ENCODE data around the gene RPS16. TPM values are rescaled to one million over a fixed set of nuclear protein-coding genes. Genes with fewer than 3 reads are reported as not detected.

RPS16 gene
- total RNA-seq, 1 donor from 2014 or later: 117 TPM

DNA sequence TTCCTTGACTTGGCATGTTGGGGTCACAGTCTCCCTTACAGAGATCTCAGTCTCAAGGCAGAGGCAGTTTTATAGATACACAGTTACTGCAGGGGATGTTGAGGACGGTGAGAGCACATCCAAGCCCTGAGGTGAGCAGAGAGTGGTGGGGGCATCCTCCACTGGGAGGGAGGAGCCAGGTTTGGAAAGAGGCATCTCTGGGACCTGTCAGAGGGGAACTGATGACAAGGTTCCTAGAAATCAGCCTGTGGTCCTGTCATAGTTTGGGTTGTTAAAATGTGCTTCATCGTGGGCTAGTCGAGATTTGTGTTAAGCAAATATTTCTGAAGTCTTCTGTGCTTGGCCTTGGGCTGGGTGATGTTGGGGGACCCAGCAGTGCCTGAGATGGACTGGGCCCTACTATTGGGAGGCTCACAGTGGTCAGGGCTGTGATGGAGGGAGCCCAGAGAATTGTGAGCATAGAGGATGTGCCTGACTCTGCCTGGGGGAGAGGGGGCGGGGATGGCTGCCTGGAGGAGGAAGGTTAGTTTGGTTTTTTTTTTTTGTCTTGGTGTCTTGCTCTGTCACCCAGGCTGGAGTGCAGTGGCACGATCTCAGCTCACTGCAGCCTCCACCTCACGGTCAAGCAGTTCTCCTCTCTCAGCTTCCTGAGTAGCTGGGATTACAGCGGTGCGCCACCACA, 13.5 kb upstream of the RPS16 start:
- no peak for DNase-seq (ENCODE audit: low read depth in 2 of 2)

DNA sequence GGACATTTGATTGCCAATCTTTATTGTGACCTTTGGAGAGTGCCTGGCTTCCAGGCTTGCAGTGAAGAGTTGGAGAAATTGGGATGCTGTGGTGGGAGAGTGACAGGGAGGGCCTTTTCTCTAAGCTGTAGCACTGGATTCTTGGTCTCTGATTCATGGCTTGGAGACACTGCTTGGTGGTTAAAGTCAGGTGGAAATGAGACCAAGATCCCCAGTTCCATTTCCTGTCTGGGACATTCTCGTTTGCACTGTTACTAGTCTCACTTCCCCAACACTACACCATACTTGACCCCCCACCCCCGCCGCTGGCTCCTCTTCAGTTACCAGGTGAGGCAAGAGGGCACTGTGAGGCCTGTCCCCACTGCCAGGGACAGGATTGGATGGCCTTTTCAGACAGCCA, 12.5 kb upstream of the RPS16 start:
- no peak for DNase-seq (ENCODE audit: low read depth in 2 of 2)

DNA sequence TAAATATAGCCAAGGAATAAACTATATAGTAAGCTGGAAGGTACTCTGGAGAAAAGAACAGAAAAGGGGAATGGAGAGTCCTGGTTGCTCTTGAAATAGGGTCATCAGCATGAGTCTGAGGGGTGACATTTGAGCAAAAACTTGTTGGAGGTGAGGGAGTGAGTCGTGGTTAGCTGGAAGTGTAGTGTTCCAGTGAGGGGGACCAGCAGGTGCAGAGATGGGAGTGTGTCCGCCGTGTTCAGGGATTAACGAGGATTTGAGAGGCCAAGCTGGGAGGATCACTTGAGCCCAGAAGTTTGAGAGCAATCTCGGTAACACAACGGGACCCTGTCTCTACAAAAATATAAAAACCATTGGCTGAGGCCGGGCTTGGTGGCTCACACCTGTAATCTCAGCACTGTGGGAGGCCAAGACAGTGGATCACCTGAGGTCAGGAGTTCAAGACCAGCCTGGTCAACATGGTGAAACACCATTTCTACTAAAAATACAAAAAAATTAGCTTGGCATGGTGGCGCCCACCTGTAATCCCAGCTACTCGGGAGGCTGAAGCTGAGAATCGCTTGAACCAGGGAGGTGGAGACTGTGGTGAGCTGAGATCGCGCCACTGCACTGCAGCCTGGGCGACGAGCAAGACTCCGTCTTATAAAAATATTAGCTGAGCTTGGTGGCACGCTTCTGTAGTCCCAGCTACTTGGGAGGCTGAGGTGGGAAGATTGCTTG, 10.8 kb upstream of the RPS16 start:
- DNase-seq (ENCODE audit: low read depth in 2 of 2): no peak

DNA sequence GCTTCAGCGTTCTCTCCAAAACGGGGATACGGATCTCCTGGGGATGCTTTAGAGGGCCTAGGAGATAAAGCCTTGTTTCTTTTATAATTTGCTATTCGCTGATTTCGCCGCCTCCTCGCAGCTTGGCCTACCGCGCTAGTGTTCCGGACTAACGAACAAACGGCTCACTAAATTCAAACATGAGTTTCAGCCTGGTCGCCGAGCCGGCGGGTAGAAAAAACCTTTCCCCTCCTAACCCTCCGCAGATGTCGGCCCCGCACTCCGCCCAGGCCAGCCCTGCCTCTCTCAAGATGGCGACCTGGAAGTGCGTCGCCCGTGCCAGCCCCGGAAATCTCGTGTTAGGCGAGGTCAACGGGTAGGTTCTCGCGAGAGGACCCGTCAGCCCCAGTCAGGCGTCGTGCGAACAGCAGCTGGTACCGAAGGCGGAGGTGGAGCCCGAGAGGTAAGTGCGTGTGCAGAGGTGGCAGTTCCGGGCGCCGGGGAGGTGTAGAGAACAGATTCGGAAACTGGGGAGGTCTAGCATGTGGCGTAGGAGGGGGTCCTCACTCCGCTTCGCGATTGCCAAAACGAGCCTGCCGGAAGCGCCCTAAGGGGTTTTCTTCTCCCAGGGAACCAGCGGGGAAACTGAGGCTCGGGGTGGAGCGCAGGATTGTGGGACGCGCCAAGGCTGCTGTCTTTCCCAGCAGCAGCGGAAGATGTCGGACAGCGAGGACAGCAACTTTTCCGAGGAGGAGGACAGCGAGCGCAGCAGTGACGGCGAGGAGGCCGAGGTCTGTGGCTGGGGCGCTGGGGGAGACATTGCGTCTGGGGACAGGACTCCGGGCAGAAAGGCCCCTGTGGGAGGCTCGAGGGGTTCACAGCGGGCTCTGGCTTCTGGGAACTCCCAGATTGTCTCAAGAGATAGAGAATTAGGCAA, 9.7 kb upstream of the RPS16 start, which contains the start of gene SUPT5H:
SUPT5H (plus strand) TSS at position 387 of the 916 bp plus-strand sequence; CDS start at position 696, 309 bp downstream.
- DNase-seq (ENCODE audit: low read depth in 2 of 2): peak; percentile 96 to 99

DNA sequence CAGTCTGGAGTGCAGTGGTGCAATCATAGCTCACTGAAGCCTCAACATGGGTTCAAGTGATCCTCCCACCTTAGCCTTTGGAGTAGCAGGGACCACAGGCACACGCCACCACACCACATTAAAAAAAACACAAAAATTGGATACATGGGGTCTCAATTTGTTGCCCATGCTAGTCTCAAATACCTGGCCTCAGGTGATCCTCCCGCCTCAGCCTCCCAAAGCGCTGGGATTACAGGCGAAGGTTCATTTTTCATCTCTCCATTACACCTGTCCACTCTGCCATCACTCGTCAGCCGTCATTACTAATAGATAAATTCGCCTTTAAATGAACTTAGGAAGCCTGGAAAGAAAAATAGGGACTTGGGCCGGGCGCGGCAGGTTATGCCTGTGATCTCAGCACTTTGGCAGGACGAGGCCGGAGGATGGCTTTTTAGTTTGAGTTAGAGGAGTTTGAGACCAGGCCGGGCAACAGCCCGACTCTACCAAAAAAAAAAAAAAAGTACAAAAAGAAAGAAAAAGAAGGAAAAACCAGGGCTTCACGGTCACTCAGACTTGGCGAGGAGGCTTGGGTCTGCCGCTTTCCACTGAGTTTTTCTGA, 8.9 kb upstream of the RPS16 start:
- DNase-seq (ENCODE audit: low read depth in 2 of 2): peak in 1 of 2 donors; percentile 25

DNA sequence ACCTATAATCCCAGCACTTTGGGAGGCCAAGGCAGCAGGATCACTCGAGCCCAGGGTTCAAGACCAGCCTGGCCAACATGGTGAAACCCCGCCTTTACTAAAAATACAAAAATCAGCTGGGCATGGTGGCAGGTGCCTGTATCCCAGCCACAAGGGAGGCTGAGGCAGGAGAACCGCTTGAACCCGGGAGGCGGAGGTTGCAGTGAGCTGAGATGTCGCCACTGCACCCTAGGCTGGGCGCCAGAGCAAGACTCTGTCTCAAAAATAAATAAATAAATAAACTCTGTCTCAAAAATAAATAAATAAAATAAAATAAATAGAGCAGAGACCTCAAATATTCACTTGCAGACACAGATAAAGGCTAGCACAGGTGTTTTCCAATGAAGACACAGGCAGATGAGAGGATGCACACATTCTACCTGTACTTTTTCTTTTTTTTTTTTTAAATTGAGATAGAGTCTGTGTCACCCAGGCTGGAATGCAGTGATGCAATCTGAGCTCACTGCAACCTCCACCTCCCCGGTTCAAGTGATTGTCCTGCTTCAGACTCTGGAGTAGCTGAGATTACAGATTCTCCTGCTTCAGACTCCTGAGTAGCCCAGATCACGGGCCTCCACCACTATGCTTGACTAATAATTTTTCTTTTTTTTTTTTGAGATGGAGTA, 2.7 kb upstream of the RPS16 start:
- DNase-seq (ENCODE audit: low read depth in 2 of 2): no peak

DNA sequence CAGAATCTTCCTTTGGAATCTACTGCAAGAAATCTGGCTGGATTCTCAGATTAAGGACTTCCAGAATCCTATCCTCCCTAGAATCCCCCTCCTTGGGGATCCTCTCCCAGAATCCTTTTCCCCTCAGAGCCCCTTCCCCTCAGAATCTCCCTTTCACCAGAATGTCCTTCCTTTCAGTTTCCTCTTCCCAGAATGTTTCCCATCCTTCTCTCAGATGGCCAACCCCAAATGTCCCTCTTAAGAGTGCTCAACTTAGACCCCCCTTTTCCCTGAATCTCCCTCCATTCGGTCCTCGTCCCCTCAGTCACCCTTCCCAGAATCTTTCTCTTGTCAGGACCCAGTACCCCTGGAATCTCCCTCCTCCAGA, 584 bp upstream of the RPS16 start:
- DNase-seq (ENCODE audit: low read depth in 2 of 2): no peak

DNA sequence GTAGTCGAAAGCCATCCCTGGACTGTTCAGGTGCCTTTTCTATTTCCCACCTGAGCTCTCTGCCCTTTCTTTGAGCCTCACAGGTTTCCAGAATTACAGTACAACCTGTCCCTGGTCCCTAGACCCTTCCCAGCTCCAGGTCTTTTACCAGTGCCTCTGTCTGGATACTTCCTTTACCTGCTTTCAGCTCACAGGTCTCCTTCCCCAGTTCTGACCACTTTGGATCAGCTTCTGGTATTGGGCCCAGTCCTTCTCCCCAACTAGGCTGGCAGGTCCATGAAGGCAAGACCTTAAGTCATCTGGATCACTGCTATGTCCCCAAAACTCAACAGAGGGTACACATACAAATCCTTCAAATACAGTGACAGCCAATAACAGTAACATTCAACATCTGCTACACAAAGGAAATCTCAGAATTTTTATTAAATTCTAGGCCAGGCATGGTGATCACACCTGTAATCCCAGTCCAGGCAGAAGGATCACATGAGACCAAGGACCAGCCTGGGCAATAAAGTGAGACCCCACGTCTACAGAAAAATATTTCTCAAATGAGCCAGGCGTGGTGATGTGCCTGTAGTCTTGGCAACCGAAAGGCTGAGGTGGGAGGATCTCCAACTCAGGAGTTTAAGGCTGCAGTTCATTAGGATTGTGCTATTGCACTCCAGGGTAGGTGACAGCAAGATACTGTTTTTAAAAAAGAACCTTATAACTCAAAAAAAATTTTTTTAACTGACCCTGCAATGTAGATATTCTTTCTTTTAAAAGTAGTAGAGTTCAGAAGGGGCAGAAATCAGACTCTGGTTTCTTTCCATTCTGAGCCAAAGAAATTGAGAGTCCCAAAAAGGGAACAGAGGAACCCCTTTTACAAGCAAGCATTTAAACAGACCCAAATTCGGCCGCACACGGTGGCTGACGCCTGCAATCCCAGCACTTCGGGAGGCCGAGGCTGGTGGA, 1.3 kb downstream of the RPS16 start:
- no peak for DNase-seq (ENCODE audit: low read depth in 2 of 2)

DNA sequence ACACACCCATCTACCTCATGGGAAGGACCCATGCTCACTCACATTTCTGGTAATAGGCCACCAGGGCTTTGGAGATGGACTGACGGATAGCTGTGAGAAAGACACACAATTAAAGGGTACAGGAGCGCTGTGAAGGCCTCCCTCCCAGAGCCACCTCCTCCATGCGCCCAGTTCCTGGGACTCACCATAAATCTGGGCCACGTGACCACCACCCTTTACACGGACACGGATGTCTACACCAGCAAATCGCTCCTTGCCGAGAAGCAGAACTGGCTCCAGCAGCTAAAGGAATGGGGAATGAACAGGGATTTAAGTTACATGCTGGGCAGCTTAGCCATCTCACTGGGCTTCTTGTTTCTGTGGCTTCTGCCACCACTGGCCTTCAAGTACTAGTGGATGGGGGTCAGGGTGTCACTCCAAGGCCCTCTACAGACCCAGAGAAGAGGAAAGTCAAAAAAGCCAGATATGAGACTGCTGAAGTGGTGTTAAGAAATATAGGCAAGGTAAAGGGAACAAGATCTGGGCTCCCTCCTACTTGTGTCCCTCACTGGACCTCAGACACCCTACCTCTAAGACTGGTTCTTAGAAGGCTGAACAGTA, 2.2 kb downstream of the RPS16 start:
- DNase-seq (ENCODE audit: low read depth in 2 of 2): no peak

DNA sequence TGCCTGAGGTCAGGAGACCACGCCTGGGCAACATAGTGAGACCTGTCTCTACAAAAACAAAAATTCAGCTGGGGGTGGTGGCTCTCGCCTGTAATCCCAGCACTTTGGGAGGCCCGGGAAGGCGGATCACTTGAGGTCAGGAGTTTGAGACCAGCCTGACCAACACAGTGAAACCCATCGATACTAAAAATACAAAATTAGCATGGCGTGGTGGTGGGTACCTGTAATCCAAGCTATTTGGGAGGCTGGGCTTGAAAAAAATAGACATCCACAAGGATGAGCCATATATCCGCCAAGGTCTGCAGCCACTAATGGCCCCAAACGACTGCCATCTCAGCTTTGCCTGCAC, 3.1 kb downstream of the RPS16 start:
- DNase-seq (ENCODE audit: low read depth in 2 of 2): no peak

DNA sequence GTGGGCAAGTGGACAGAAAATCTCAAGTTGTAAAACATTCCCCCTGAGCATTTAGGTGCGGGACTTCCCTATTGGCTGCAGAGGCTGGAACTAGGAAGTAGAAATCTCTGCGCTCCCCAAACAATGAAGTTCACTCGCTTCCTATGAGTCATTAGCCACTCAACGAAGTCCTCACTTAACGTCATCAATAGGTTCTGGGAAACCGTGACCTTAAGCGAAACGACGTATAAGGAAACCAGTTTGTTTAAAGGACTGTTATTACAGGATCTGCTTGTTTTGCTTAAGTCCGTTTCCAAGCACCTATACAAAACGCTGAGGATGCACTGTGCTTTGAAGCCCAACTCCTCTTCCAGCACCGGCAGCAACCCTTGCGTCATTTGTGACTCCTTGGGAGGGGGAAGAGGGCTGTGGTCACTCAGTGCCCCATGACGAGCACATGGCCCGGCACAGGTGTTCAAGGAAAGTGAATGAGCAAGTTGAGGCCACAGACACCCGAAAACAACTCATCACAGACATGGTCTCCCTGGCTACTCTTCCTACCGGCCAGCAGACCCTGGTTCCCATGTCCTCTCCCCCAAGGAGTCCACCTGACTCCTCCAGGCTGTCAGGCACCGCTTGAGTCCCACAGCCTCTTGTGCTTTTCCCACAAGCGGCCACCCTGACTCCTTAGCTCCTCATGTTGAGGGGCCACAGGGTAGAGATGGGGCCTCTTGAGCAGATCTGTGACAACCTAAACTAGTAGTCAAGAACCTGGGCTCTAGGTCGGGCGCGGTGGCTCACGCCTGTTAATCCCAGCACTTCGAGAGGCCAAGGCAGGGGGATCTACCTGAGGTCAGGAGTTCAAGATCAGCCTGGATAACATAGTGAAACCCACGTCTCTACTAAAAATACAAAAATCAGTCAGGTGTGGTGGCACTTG, 4.8 kb downstream of the RPS16 start:
- DNase-seq (ENCODE audit: low read depth in 2 of 2): peak; percentile 99 to 100

DNA sequence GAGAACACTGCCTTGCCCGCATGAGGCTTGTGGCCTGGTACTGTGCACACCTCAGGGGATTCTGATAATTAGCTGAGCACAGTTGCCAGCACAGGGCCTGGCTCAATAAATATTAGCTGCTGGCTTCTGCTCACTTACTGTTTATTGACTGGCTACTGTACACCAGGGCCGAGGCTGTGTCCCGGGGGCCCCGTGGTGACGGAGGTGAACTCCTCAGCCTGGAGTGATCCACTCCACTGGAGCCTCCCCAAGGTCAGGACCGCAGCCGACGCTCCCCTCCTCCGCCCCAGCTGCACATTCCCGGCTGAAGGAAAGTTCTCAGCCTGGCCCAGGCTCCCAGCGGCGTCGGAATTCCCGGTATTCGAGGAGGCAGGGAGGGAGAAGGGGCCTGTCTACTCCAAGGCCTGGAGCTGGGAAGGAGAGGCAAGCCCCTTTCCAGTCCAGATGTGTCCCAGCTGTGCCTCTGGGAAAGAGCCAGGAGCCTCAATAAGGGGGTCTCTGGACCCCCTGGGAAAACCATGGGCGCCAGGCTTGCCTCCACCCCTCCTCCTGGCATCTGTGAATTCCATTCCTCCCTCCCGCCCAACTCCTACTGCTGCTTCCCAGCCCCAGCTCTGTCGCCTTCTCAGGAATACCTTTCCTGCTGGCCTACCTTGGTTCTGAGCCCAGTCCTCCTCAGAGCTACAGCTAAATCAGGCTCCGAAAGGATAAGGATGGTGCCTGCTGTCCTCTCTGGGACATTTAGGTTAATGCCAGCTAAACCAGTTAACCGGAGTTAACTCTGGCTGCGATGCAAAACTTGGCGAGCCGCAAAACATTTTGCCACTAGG, 7.3 kb downstream of the RPS16 start:
- DNase-seq (ENCODE audit: low read depth in 2 of 2): peak in 1 of 2 donors; percentile 76

DNA sequence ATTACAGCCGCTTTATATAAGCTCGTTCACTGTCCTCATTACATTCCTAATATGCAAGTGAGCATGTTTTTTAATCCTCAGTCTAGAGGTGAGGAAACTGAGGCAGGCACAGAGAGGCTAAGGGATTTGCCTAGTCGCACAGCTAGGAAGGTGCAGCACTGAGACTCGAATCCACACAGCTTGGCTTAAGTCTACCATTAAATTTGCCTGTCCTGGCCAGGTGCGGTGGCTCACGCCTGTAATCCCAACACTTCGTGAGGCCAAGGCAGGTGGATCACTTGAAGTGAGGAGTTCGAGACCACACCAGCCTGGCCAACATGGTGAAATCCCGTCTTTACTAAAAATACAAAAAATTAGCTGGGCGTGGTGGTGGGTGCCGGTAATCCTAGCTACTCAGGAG, 8.0 kb downstream of the RPS16 start:
- no peak for DNase-seq (ENCODE audit: low read depth in 2 of 2)

DNA sequence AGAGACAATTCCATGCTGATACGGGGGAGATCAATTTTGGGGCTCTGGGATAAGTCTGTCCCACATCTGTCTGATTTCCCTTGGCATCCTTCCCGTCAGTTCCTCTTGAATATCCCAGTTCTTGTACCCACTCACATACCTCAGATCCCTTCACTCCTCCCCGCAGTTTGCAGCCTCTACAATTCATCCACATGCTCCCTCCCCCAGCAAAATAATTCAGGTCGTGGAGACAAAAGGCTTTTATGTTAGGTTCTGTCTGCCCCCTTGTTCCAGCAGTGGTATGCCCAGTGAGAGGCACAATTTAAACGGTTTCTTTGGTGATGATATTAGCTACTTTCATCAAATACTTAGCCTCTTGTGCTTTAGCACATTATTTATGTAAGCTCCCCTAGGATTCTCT, 9.6 kb downstream of the RPS16 start:
- no peak for DNase-seq (ENCODE audit: low read depth in 2 of 2)

DNA sequence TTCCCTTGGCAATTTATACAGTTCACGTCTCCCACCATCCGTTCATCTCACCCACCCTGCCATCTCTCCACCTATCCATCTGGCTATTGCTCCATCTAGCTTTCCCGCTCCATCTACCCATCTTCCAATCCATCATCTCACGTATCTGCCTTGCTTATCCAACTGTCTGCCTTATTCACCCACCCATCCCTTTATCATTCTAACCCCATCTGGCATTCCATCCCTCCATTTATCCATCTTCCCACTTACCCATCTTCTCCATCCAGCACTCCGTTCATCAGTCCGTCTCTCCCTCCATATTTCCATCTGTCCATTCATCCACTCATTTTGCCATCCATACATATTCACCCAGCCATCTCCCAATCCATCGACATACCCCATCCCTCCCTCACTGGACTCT, 10.0 kb downstream of the RPS16 start:
- DNase-seq (ENCODE audit: low read depth in 2 of 2): no peak

DNA sequence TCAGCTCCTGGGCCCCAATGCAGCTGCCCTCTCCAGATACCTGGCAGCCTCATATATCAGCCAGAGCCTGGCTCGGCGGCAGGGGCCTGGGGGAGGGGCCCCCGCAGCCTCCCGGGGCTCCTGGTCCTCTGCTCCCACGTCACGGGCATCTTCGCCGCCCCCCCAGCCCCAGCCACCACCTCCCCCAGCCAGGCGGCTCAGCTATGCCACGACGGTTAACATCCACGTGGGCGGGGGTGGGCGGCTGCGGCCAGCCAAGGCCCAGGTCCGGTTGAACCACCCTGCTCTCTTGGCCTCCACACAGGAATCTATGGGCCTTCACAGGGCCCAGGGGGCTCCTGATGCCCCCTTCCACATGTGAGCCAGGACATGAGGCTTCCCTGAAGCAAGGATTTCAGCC, 10.8 kb downstream of the RPS16 start:
- DNase-seq (ENCODE audit: low read depth in 2 of 2): no peak

DNA sequence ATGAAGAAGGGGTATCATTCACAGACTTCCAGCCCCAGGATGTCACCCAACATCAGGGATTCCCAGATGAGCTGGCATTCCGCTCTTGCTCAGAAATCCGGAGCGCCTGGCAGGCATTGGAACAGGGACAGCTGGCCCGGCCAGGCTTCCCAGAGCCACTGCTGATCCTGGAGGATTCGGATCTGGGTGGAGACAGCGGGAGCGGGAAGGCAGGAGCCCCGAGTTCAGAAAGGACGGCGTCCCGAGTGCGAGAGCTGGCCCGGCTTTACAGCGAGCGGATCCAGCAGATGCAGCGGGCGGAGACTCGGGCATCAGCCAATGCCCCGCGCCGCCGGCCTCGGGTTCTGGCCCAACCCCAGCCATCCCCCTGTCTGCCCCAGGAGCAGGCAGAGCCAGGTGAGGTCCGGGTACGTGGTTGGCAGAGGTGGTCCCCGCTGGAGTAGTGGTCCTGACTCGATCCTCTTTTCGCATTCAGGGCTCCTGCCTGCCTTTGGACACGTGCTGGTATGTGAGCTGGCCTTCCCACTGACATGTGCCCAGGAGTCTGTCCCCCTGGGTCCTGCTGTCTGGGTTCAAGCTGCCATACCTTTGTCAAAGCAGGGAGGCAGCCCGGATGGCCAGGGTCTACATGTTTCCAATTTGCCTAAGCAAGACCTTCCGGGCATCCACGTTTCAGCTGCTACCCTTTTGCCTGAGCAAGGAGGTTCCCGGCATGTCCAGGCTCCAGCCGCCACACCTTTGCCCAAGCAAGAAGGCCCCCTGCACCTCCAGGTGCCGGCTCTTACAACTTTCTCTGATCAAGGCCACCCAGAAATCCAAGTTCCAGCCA, 12.3 kb downstream of the RPS16 start:
- no peak for DNase-seq (ENCODE audit: low read depth in 2 of 2)

All from dermis microvascular lymphatic vessel endothelial cell (primary cell).